Chondrocyte (in vitro differentiated cells): ENCODE results near the gene FBXO4. TPM values are rescaled to one million over a fixed set of nuclear protein-coding genes. Genes with fewer than 3 reads are reported as not detected.

Experiments used
- DNase-seq: peaks from one replicate; pipeline ENCODE4 v3.0.0; 2021; ENCODE audit warnings: mixed read lengths, low spot score
- H3K27ac Mint-ChIP-seq: one replicate; pipeline ENCODE4 v1.8.0; 2021; ENCODE audit warnings: mild to moderate bottlenecking, moderate library complexity, mixed read lengths; ENCODE audit not compliant: unreplicated experiment
- H3K27me3 Mint-ChIP-seq: 2 replicates; pipeline ENCODE4 v1.8.0; 2021; ENCODE audit warnings: low read depth, mixed read lengths
- H3K36me3 Mint-ChIP-seq: 2 replicates; pipeline ENCODE4 v1.8.0; 2021; ENCODE audit warnings: low read depth, mixed read lengths
- H3K4me1 Mint-ChIP-seq: 2 replicates; pipeline ENCODE4 v1.8.0; 2021; ENCODE audit warnings: low read depth, mild to moderate bottlenecking, mixed read lengths
- H3K4me3 Mint-ChIP-seq: one replicate; pipeline ENCODE4 v1.8.0; 2021; ENCODE audit warnings: mild to moderate bottlenecking, moderate library complexity, mixed read lengths; ENCODE audit not compliant: unreplicated experiment
- H3K9me3 Mint-ChIP-seq: 2 replicates; pipeline ENCODE4 v1.8.0; 2021; ENCODE audit warnings: low read depth, mixed read lengths
- CTCF ChIP-seq: fragments of 200-600 bp; sonication (generic); IDR thresholded peaks from 2 replicates; pipeline ENCODE4 v1.5.0; 2021; ENCODE audit warnings: antibody characterized with exemption, mild to moderate bottlenecking, moderate library complexity
- total RNA-seq: library from RNA; stranded (reverse); gene quantifications from 3 replicates; pipeline ENCODE4 v1.2.1, GENCODE V29; 2021

Gene FBXO4
- total RNA-seq, 1 donor from 2014 or later, result 9.3 TPM

GRCh38 chr5:41906151-41906550 is 18.9 kb upstream of the FBXO4 start:
- H3K4me3 Mint-ChIP-seq, result no peak overlapping the region
- H3K4me1 Mint-ChIP-seq, result peaks cover 46% of the 10 kb centered on the region
- no peak for DNase-seq
- H3K27ac Mint-ChIP-seq, result no peak overlapping the region
- no peaks in the 10 kb centered on the region for H3K9me3 Mint-ChIP-seq
- H3K36me3 Mint-ChIP-seq, result peaks cover 11% of the 10 kb centered on the region
- H3K27me3 Mint-ChIP-seq, result no peaks in the 10 kb centered on the region
- TF ChIP-seq CTCF, result no peak

- no peak for TF ChIP-seq CTCF
- Mint-ChIP-seq H3K27ac (peak overlapping the region; percentile 85), H3K27me3 (no peaks in the 10 kb centered on the region), H3K36me3 (peaks cover 15% of the 10 kb centered on the region), H3K9me3 (no peaks in the 10 kb centered on the region), H3K4me3 (no peak overlapping the region), H3K4me1 (peaks cover 43% of the 10 kb centered on the region)
- no peak for DNase-seq
Measured at GRCh38 chr5:41908374-41909079, 16.6 kb upstream of the FBXO4 start.

GRCh38 chr5:41918105-41918504 is 7.0 kb upstream of the FBXO4 start:
- H3K36me3 Mint-ChIP-seq, result peaks cover 19% of the 10 kb centered on the region
- H3K9me3 Mint-ChIP-seq, result no peaks in the 10 kb centered on the region
- peaks cover 12% of the 10 kb centered on the region for H3K4me1 Mint-ChIP-seq
- no peak for DNase-seq
- no peaks in the 10 kb centered on the region for H3K27me3 Mint-ChIP-seq
- no peak overlapping the region for H3K4me3 Mint-ChIP-seq
- TF ChIP-seq CTCF, result no peak
- no peak overlapping the region for H3K27ac Mint-ChIP-seq

GRCh38 chr5:41921166-41921565 is 3.9 kb upstream of the FBXO4 start:
- Mint-ChIP-seq H3K9me3 (no peaks in the 10 kb centered on the region), H3K27ac (no peak overlapping the region), H3K36me3 (peaks cover 17% of the 10 kb centered on the region), H3K27me3 (no peaks in the 10 kb centered on the region), H3K4me3 (no peak overlapping the region), H3K4me1 (peaks cover 22% of the 10 kb centered on the region)
- TF ChIP-seq CTCF, result no peak
- DNase-seq, result no peak

GRCh38 chr5:41921874-41922273 is 3.2 kb upstream of the FBXO4 start:
- DNase-seq, result no peak
- Mint-ChIP-seq H3K36me3 (peaks cover 17% of the 10 kb centered on the region), H3K27me3 (no peaks in the 10 kb centered on the region), H3K9me3 (no peaks in the 10 kb centered on the region), H3K4me1 (peaks cover 24% of the 10 kb centered on the region), H3K4me3 (no peak overlapping the region), H3K27ac (no peak overlapping the region)
- TF ChIP-seq CTCF, result no peak
